ENCODE results near the gene DOLPP1. TPM values are rescaled to one million over a fixed set of nuclear protein-coding genes. Genes with fewer than 3 reads are reported as not detected.
A peak's percentile ranks its signal among the peaks of the same experiment; 100 is the strongest.

Gene DOLPP1
- polyA plus RNA-seq, 3 donors = 5.4 to 6.6 (median 5.9) TPM

- no peak for TF ChIP-seq CTCF (IDR thresholded peaks at IDR 0.05)
- Histone ChIP-seq H2AFZ (ENCODE audit: insufficient read depth, low read depth, low read length, poor library complexity, severe bottlenecking) (no peak overlapping the region), H3K4me3 (replicated peaks in 1 of 3; ENCODE audit: low read depth in 2 of 3, low read length in 3 of 3) (no peak overlapping the region), H3K27me3 (ENCODE audit: control insufficient read depth in 2 of 2, insufficient read depth in 2 of 2, low read length in 2 of 2) (no peaks in the 10 kb centered on the region), H3K4me1 (ENCODE audit: control insufficient read depth in 1 of 2, insufficient read depth in 2 of 2, low read length in 2 of 2) (peaks cover 18 to 20% of the 10 kb centered on the region in 2 donors), H3K27ac (ENCODE audit: low read depth in 1 of 2, low read length in 2 of 2) (peak overlapping the region; percentile 63 to 65), H3K9ac (ENCODE audit: insufficient read depth, low read length, poor library complexity, severe bottlenecking) (peak overlapping the region; percentile 58), H3K79me2 (ENCODE audit: insufficient read depth, low read length) (no peaks in the 10 kb centered on the region), H3K9me3 (replicated peaks in 1 of 2; ENCODE audit: control insufficient read depth in 1 of 2, insufficient read depth in 1 of 2, low read length in 2 of 2) (no peaks in the 10 kb centered on the region), H3K4me2 (replicated peaks; ENCODE audit: extremely low read depth, low read length, poor library complexity, severe bottlenecking) (peak overlapping the region; percentile 70), H3K36me3 (replicated peaks in 1 of 2; ENCODE audit: control insufficient read depth in 1 of 2, insufficient read depth in 2 of 2, low read length in 2 of 2) (peaks cover 32 to 35% of the 10 kb centered on the region in 2 donors), H4K20me1 (ENCODE audit: insufficient read depth, low read length) (no peaks in the 10 kb centered on the region)
- Mint-ChIP-seq H3K4me1 (peaks cover 21% of the 10 kb centered on the region), H3K4me3 (no peak overlapping the region), H3K36me3 (peaks cover 20 to 52% of the 10 kb centered on the region in 2 donors), H3K27me3 (ENCODE audit: low read depth in 3 of 3) (peaks cover 0 to 2% (median 0%) of the 10 kb centered on the region in 3 donors), H3K9me3 (peaks cover 0 to 3% (median 0%) of the 10 kb centered on the region in 7 donors), H3K27ac (peak overlapping the region in 6 of 7 donors; percentile 63 to 85 (median 78))
- DNase-seq = peak in 1 of 3 donors; percentile 5
- intact Hi-C loops (cut with micrococcal nuclease) = no loop called here
- WGBS (ENCODE audit: insufficient coverage) = 82% methylated on average over 21 of the region's 26 CpGs
Measured at GRCh38 chr9:129069862-129070641, 10.9 kb upstream of the DOLPP1 start.

GRCh38 chr9:129070696-129071525 lies 10.0 kb upstream of the DOLPP1 start:
- H3K36me3 ChIP-seq (replicated peaks in 1 of 2; ENCODE audit: control insufficient read depth in 1 of 2, insufficient read depth in 2 of 2, low read length in 2 of 2) = peaks cover 23 to 28% of the 10 kb centered on the region in 2 donors
- H2AFZ ChIP-seq (ENCODE audit: insufficient read depth, low read depth, low read length, poor library complexity, severe bottlenecking) = no peak overlapping the region
- H3K4me1 Mint-ChIP-seq = peaks cover 21% of the 10 kb centered on the region
- H3K9me3 ChIP-seq (replicated peaks in 1 of 2; ENCODE audit: control insufficient read depth in 1 of 2, insufficient read depth in 1 of 2, low read length in 2 of 2) = no peaks in the 10 kb centered on the region
- H4K20me1 ChIP-seq (ENCODE audit: insufficient read depth, low read length) = no peaks in the 10 kb centered on the region
- intact Hi-C loops (cut with micrococcal nuclease) = no loop called here
- peaks cover 18 to 20% of the 10 kb centered on the region in 2 donors for H3K4me1 ChIP-seq (ENCODE audit: control insufficient read depth in 1 of 2, insufficient read depth in 2 of 2, low read length in 2 of 2)
- peaks cover 0 to 2% (median 0%) of the 10 kb centered on the region in 3 donors for H3K27me3 Mint-ChIP-seq (ENCODE audit: low read depth in 3 of 3)
- H3K27me3 ChIP-seq (ENCODE audit: control insufficient read depth in 2 of 2, insufficient read depth in 2 of 2, low read length in 2 of 2) = no peaks in the 10 kb centered on the region
- H3K27ac Mint-ChIP-seq = peak overlapping the region in 2 of 7 donors; percentile 71 to 78
- no peak overlapping the region for H3K4me3 ChIP-seq (replicated peaks in 1 of 3; ENCODE audit: low read depth in 2 of 3, low read length in 3 of 3)
- no peak overlapping the region for H3K9ac ChIP-seq (ENCODE audit: insufficient read depth, low read length, poor library complexity, severe bottlenecking)
- H3K4me2 ChIP-seq (replicated peaks; ENCODE audit: extremely low read depth, low read length, poor library complexity, severe bottlenecking) = no peak overlapping the region
- peaks cover 0 to 3% (median 0%) of the 10 kb centered on the region in 7 donors for H3K9me3 Mint-ChIP-seq
- no peak overlapping the region for H3K27ac ChIP-seq (ENCODE audit: low read depth in 1 of 2, low read length in 2 of 2)
- peak in 1 of 3 donors; percentile 2 for DNase-seq
- no peak for TF ChIP-seq CTCF (IDR thresholded peaks at IDR 0.05)
- H3K79me2 ChIP-seq (ENCODE audit: insufficient read depth, low read length) = no peaks in the 10 kb centered on the region
- 86% methylated on average over 18 of the region's 21 CpGs for WGBS (ENCODE audit: insufficient coverage)
- peaks cover 15 to 43% of the 10 kb centered on the region in 2 donors for H3K36me3 Mint-ChIP-seq
- no peak overlapping the region for H3K4me3 Mint-ChIP-seq
